ENCODE measurements around the gene SMIM35. TPM values are rescaled to one million over a fixed set of nuclear protein-coding genes. Genes with fewer than 3 reads are reported as not detected.

Gene SMIM35
- polyA plus RNA-seq, 1 of the 3 experiments (the other 2 are of a cell fraction) = not detected

DNA sequence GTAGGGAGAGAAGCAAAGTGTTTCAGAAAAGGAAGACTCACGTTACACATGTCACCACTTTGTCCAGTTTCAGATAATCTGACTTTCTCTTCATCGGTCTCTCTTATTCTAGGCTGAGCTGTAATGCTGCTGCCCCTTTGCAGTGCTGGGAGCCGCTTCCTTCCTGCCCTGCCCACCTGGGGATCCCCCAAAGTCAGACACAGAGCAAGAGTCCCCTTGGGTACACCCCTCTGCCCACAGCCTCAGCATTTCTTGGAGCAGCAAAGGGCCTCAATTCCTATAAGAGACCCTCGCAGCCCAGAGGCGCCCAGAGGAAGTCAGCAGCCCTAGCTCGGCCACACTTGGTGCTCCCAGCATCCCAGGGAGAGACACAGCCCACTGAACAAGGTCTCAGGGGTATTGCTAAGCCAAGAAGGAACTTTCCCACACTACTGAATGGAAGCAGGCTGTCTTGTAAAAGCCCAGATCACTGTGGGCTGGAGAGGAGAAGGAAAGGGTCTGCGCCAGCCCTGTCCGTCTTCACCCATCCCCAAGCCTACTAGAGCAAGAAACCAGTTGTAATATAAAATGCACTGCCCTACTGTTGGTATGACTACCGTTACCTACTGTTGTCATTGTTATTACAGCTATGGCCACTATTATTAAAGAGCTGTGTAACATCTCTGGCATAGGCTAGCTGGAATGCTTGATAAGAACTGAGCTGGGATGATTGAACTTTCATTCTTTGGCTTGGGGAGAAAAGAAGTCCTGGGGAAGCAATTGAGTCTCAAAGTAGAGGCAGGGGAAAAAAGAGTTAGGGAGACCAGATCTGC, 31.2 kb upstream of the SMIM35 start:
- CTCF ChIA-PET = interaction anchor here (0.6 to 2.2 kb wide), 3 partner anchors 13 to 65 kb away, joined by 3 to 7 read pairs (median 4); no protein-coding TSS in a partner anchor
- H3K9me3 ChIP-seq = no peaks in the 10 kb centered on the region
- H3K27me3 ChIP-seq (ENCODE audit: insufficient read depth) = no peaks in the 10 kb centered on the region; the same call in 1 of the 2 replicates
- H3K9me2 ChIP-seq = no peaks in the 10 kb centered on the region
- H3F3A ChIP-seq (replicated peaks; ENCODE audit: insufficient read depth) = no peaks in the 10 kb centered on the region
- no peak overlapping the region for H3K4me3 ChIP-seq (ENCODE audit: low read depth in 2 of 2, low read length in 1 of 2)
- H3K9ac ChIP-seq = no peak overlapping the region
- no peaks in the 10 kb centered on the region for H4K20me1 ChIP-seq (ENCODE audit: insufficient read depth)
- H3K36me3 ChIP-seq (replicated peaks in 1 of 2; ENCODE audit: control insufficient read depth in 1 of 2, insufficient read depth in 2 of 2, low read length in 1 of 2) = no peaks in the 10 kb centered on the region
- H3K4me2 ChIP-seq = no peak overlapping the region
- POLR2A ChIA-PET = no interaction called here
- no peak overlapping the region for H3K27ac ChIP-seq (ENCODE audit: low read depth in 2 of 2, low read length in 1 of 2)
- H3K79me2 ChIP-seq (ENCODE audit: insufficient read depth) = no peaks in the 10 kb centered on the region
- no peaks in the 10 kb centered on the region for H3K4me1 ChIP-seq (ENCODE audit: control insufficient read depth in 1 of 2, insufficient read depth in 2 of 2, low read depth in 1 of 2, low read length in 1 of 2)
- 40% methylated on average over 6 of the region's 9 CpGs for WGBS (ENCODE audit: low lambda C conversion rate)
- H2AFZ ChIP-seq (ENCODE audit: low read depth) = no peak overlapping the region
- no peak for DNase-seq
- TF ChIP-seq, protein P1, sequence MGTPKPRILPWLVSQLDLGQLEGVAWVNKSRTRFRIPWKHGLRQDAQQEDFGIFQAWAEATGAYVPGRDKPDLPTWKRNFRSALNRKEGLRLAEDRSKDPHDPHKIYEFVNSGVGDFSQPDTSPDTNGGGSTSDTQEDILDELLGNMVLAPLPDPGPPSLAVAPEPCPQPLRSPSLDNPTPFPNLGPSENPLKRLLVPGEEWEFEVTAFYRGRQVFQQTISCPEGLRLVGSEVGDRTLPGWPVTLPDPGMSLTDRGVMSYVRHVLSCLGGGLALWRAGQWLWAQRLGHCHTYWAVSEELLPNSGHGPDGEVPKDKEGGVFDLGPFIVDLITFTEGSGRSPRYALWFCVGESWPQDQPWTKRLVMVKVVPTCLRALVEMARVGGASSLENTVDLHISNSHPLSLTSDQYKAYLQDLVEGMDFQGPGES (IDR thresholded peaks at IDR 0.05; ENCODE audit: low read depth, low read length) = no peak
- no peak for TF ChIP-seq YY1 (IDR thresholded peaks at IDR 0.05; ENCODE audit: low read depth)

DNA sequence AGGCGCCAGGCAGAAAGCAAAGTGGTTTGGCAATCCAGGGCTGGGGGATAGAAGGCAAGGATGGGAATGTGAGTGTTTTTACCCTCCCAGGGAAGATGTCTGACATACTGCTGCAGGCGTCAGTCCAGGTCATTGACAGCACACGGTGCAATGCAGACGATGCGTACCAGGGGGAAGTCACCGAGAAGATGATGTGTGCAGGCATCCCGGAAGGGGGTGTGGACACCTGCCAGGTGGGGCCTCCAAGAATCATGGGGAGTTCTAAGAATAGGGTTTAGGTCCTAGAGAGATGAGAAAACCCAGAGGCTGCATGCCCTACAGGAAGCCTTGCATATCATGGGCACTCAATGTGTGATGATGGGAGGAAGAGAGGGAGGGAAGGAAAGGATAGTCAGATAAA, 28.3 kb upstream of the SMIM35 start:
- Histone ChIP-seq H3K79me2 (ENCODE audit: insufficient read depth) (no peaks in the 10 kb centered on the region), H3K36me3 (replicated peaks in 1 of 2; ENCODE audit: control insufficient read depth in 1 of 2, insufficient read depth in 2 of 2, low read length in 1 of 2) (no peaks in the 10 kb centered on the region), H3K4me1 (ENCODE audit: control insufficient read depth in 1 of 2, insufficient read depth in 2 of 2, low read depth in 1 of 2, low read length in 1 of 2) (no peaks in the 10 kb centered on the region), H3K9ac (no peak overlapping the region), H3K4me3 (ENCODE audit: low read depth in 2 of 2, low read length in 1 of 2) (no peak overlapping the region), H3F3A (replicated peaks; ENCODE audit: insufficient read depth) (no peaks in the 10 kb centered on the region), H2AFZ (ENCODE audit: low read depth) (no peak overlapping the region), H3K27ac (ENCODE audit: low read depth in 2 of 2, low read length in 1 of 2) (no peak overlapping the region), H3K4me2 (no peak overlapping the region), H4K20me1 (ENCODE audit: insufficient read depth) (no peaks in the 10 kb centered on the region), H3K9me3 (no peaks in the 10 kb centered on the region), H3K9me2 (no peaks in the 10 kb centered on the region), H3K27me3 (ENCODE audit: insufficient read depth) (no peaks in the 10 kb centered on the region; the same call in 1 of the 2 replicates)
- ChIA-PET POLR2A (no interaction called here), CTCF (interaction anchor here (1.2 kb wide), 1 partner anchor 56 kb away, joined by 3 read pairs; no protein-coding TSS in a partner anchor)
- WGBS (ENCODE audit: low lambda C conversion rate) = 46% methylated on average over 7 of the region's 7 CpGs
- TF ChIP-seq, protein P2, sequence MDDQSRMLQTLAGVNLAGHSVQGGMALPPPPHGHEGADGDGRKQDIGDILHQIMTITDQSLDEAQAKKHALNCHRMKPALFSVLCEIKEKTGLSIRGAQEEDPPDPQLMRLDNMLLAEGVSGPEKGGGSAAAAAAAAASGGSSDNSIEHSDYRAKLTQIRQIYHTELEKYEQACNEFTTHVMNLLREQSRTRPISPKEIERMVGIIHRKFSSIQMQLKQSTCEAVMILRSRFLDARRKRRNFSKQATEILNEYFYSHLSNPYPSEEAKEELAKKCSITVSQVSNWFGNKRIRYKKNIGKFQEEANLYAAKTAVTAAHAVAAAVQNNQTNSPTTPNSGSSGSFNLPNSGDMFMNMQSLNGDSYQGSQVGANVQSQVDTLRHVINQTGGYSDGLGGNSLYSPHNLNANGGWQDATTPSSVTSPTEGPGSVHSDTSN (IDR thresholded peaks at IDR 0.05) = no peak
- no peak for TF ChIP-seq POLR2AphosphoS5 (IDR thresholded peaks at IDR 0.05; ENCODE audit: low read depth, low read length)
- no peak for TF ChIP-seq FOSL2 (IDR thresholded peaks at IDR 0.05; ENCODE audit: borderline replicate concordance, low read depth)
- TF ChIP-seq CHD2 (IDR thresholded peaks at IDR 0.05; ENCODE audit: low read length, partially characterized antibody) = no peak
- no peak for TF ChIP-seq GABPA (IDR thresholded peaks at IDR 0.05; ENCODE audit: low read depth)
- no peak for TF ChIP-seq RAD21 (IDR thresholded peaks at IDR 0.05; ENCODE audit: low read length)
- TF ChIP-seq, protein P3, sequence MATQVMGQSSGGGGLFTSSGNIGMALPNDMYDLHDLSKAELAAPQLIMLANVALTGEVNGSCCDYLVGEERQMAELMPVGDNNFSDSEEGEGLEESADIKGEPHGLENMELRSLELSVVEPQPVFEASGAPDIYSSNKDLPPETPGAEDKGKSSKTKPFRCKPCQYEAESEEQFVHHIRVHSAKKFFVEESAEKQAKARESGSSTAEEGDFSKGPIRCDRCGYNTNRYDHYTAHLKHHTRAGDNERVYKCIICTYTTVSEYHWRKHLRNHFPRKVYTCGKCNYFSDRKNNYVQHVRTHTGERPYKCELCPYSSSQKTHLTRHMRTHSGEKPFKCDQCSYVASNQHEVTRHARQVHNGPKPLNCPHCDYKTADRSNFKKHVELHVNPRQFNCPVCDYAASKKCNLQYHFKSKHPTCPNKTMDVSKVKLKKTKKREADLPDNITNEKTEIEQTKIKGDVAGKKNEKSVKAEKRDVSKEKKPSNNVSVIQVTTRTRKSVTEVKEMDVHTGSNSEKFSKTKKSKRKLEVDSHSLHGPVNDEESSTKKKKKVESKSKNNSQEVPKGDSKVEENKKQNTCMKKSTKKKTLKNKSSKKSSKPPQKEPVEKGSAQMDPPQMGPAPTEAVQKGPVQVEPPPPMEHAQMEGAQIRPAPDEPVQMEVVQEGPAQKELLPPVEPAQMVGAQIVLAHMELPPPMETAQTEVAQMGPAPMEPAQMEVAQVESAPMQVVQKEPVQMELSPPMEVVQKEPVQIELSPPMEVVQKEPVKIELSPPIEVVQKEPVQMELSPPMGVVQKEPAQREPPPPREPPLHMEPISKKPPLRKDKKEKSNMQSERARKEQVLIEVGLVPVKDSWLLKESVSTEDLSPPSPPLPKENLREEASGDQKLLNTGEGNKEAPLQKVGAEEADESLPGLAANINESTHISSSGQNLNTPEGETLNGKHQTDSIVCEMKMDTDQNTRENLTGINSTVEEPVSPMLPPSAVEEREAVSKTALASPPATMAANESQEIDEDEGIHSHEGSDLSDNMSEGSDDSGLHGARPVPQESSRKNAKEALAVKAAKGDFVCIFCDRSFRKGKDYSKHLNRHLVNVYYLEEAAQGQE (IDR thresholded peaks at IDR 0.05; ENCODE audit: low read depth, low read length) = no peak
- no peak for TF ChIP-seq TCF12 (IDR thresholded peaks at IDR 0.05)
- TF ChIP-seq MXI1 (IDR thresholded peaks at IDR 0.05; ENCODE audit: low read depth, low read length) = no peak
- DNase-seq = no peak

Measured in SK-N-SH (cell line).